ENCODE results near the gene RASSF1.

RASSF1 gene

DNA sequence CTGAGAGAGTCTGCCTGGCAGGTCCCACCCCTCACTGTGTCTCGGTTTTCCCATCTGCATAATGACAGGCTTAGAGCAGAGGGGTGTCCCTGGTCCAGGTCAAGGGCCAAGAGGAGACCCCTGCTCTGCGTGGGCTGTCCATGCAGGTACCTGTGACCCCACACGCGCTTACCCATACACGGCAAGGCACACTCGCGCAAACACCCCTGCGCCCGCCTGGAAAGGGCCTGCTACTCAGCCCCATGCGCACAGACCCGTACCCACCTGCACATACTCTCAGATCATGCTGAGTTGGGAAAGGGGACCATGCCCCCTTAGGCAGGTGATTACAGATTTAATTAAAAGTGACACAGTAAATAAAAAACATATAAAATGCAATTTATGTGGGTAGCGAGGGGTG is 42.1 kb upstream of the RASSF1 start:
- Histone ChIP-seq H3K27me3 (ENCODE audit: insufficient read depth, low read length, poor library complexity, severe bottlenecking) (no peaks in the 10 kb centered on the region), H4K20me1 (ENCODE audit: insufficient read depth, low read length, poor library complexity, severe bottlenecking) (no peaks in the 10 kb centered on the region), H3K36me3 (ENCODE audit: insufficient read depth, low read length) (no peaks in the 10 kb centered on the region), H3K9ac (ENCODE audit: low read depth, low read length, poor library complexity, severe bottlenecking) (no peak overlapping the region), H2AFZ (ENCODE audit: low read length) (no peak overlapping the region), H3F3A (ENCODE audit: low read depth) (no peaks in the 10 kb centered on the region), H3K4me3 (ENCODE audit: low read length, poor library complexity, severe bottlenecking) (no peak overlapping the region), H3K4me1 (ENCODE audit: insufficient read depth, low read length, poor library complexity, severe bottlenecking) (no peaks in the 10 kb centered on the region), H3K9me2 (replicated peaks; ENCODE audit: low read depth, low read length) (no peaks in the 10 kb centered on the region), H3K79me2 (ENCODE audit: insufficient read depth, low read length) (no peaks in the 10 kb centered on the region), H3K9me3 (ENCODE audit: insufficient read depth, low read depth, low read length) (no peaks in the 10 kb centered on the region), H3K4me2 (ENCODE audit: low read depth, low read length, poor library complexity, severe bottlenecking) (no peak overlapping the region)
- TF ChIP-seq, protein P1, sequence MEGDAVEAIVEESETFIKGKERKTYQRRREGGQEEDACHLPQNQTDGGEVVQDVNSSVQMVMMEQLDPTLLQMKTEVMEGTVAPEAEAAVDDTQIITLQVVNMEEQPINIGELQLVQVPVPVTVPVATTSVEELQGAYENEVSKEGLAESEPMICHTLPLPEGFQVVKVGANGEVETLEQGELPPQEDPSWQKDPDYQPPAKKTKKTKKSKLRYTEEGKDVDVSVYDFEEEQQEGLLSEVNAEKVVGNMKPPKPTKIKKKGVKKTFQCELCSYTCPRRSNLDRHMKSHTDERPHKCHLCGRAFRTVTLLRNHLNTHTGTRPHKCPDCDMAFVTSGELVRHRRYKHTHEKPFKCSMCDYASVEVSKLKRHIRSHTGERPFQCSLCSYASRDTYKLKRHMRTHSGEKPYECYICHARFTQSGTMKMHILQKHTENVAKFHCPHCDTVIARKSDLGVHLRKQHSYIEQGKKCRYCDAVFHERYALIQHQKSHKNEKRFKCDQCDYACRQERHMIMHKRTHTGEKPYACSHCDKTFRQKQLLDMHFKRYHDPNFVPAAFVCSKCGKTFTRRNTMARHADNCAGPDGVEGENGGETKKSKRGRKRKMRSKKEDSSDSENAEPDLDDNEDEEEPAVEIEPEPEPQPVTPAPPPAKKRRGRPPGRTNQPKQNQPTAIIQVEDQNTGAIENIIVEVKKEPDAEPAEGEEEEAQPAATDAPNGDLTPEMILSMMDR (conservative IDR thresholded peaks at IDR 0.05; ENCODE audit: low read length) = no peak
- TF ChIP-seq EZH2phosphoT487 (IDR thresholded peaks at IDR 0.05; ENCODE audit: borderline replicate concordance) = no peak

DNA sequence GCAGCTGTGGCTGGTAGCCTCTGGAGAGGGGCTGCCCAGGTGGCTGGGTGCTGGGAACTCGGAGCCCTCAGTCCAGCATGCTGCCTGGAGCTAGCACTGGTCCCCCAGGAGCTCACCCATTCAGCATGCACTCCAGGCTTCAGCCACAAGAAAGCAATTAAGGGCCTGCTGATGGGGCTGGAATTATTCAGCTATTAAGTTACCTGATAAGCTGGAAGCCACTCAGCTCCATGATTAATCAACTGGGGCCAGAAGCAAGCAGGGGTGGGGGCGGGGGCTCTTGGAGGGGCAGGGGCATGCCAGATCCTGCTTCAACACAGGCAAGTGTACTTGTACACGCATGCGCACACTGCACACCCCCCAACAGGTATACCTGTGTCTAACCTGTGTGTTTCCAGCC is 40.7 kb upstream of the RASSF1 start:
- Histone ChIP-seq H2AFZ (ENCODE audit: low read length) (no peak overlapping the region), H3K4me1 (ENCODE audit: insufficient read depth, low read length, poor library complexity, severe bottlenecking) (no peaks in the 10 kb centered on the region), H4K20me1 (ENCODE audit: insufficient read depth, low read length, poor library complexity, severe bottlenecking) (no peaks in the 10 kb centered on the region), H3K27me3 (ENCODE audit: insufficient read depth, low read length, poor library complexity, severe bottlenecking) (no peaks in the 10 kb centered on the region), H3K9ac (ENCODE audit: low read depth, low read length, poor library complexity, severe bottlenecking) (no peak overlapping the region), H3F3A (ENCODE audit: low read depth) (no peaks in the 10 kb centered on the region), H3K4me2 (ENCODE audit: low read depth, low read length, poor library complexity, severe bottlenecking) (no peak overlapping the region), H3K9me3 (ENCODE audit: insufficient read depth, low read depth, low read length) (no peaks in the 10 kb centered on the region), H3K79me2 (ENCODE audit: insufficient read depth, low read length) (no peaks in the 10 kb centered on the region), H3K4me3 (ENCODE audit: low read length, poor library complexity, severe bottlenecking) (no peak overlapping the region), H3K36me3 (ENCODE audit: insufficient read depth, low read length) (no peaks in the 10 kb centered on the region), H3K9me2 (replicated peaks; ENCODE audit: low read depth, low read length) (no peaks in the 10 kb centered on the region)
- TF ChIP-seq, protein P1 (conservative IDR thresholded peaks at IDR 0.05; ENCODE audit: low read length) = no peak
- no peak for TF ChIP-seq EZH2phosphoT487 (IDR thresholded peaks at IDR 0.05; ENCODE audit: borderline replicate concordance)

DNA sequence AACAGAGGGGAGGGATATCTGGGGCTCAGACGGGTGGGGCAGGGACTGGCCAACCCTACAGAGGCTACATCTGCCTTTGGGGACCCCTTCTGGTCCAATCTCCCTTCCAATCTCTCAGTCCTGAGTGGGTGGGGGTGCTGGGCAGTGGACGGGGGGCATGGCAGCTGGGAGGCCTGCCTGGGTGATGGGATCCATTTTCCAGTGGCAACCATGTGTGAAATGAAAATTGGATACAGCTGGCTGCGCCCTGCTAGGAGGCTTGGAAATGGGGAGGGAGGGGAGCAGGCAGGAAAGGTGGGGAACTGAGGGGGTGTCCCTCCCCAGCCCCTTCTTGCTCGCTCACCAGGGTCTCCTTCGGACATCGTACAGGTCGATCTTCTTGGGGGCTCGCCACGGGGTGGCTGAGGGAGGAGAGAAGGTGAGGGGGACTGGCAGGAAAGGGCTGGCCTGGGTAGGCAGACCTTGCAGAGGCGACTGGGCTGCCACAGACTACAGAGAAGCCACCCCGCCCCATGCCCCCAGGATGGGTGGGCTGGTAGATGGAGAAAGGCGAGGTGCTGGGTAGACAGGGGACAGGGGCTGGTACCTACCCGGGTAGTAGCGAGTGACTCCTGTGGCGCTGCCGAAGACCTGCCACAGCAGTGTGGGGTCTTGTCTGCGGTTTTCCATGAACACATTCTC is 39.9 kb upstream of the RASSF1 start:
- Histone ChIP-seq H3K79me2 (ENCODE audit: insufficient read depth, low read length) (no peaks in the 10 kb centered on the region), H3K9me2 (replicated peaks; ENCODE audit: low read depth, low read length) (no peaks in the 10 kb centered on the region), H3K4me2 (ENCODE audit: low read depth, low read length, poor library complexity, severe bottlenecking) (no peak overlapping the region), H3F3A (ENCODE audit: low read depth) (no peaks in the 10 kb centered on the region), H3K9me3 (ENCODE audit: insufficient read depth, low read depth, low read length) (no peaks in the 10 kb centered on the region), H3K36me3 (ENCODE audit: insufficient read depth, low read length) (no peaks in the 10 kb centered on the region), H3K9ac (ENCODE audit: low read depth, low read length, poor library complexity, severe bottlenecking) (no peak overlapping the region), H3K4me3 (ENCODE audit: low read length, poor library complexity, severe bottlenecking) (no peak overlapping the region), H2AFZ (ENCODE audit: low read length) (no peak overlapping the region), H3K27me3 (ENCODE audit: insufficient read depth, low read length, poor library complexity, severe bottlenecking) (no peaks in the 10 kb centered on the region), H3K4me1 (ENCODE audit: insufficient read depth, low read length, poor library complexity, severe bottlenecking) (no peaks in the 10 kb centered on the region), H4K20me1 (ENCODE audit: insufficient read depth, low read length, poor library complexity, severe bottlenecking) (no peaks in the 10 kb centered on the region)
- TF ChIP-seq, protein P1 (conservative IDR thresholded peaks at IDR 0.05; ENCODE audit: low read length) = no peak
- TF ChIP-seq EZH2phosphoT487 (IDR thresholded peaks at IDR 0.05; ENCODE audit: borderline replicate concordance) = no peak

All from Loucy (cell line).